Epidermal melanocyte (primary cell): ENCODE measurements around the gene NAPB.
"Not testable (repeated sequence)": the region's sequence is repeated elsewhere in the genome, so short reads cannot be mapped to it uniquely, and the experiment has no call there.

Experiments
- DNase-seq: peaks from one replicate; pipeline ENCODE4 v3.0.0; 2011; ENCODE audit warnings: low spot score; ENCODE audit not compliant: insufficient read length

The NAPB gene

GRCh38 chr20:23349338-23350195, 71.7 kb downstream of the NAPB start:
- DNase-seq: peak; percentile 79

GRCh38 chr20:23348510-23348909, 72.8 kb downstream of the NAPB start:
- DNase-seq: not testable (repeated sequence)

GRCh38 chr20:23347791-23348190, 73.5 kb downstream of the NAPB start:
- no peak for DNase-seq

- DNase-seq: no peak
Observed at GRCh38 chr20:23346002-23346401, 75.3 kb downstream of the NAPB start.

GRCh38 chr20:23344336-23344735, 77.0 kb downstream of the NAPB start:
- DNase-seq: no peak

GRCh38 chr20:23343590-23343989, 77.7 kb downstream of the NAPB start:
- DNase-seq: no peak

- DNase-seq: no peak
Observed at GRCh38 chr20:23341073-23341472, 80.2 kb downstream of the NAPB start.

GRCh38 chr20:23340524-23340923, 80.8 kb downstream of the NAPB start:
- peak; percentile 77 for DNase-seq

GRCh38 chr20:23339986-23340385, 81.3 kb downstream of the NAPB start:
- no peak for DNase-seq

GRCh38 chr20:23337312-23337711, 84.0 kb downstream of the NAPB start:
- DNase-seq: no peak

GRCh38 chr20:23336476-23336875, 84.8 kb downstream of the NAPB start:
- DNase-seq: no peak

- no peak for DNase-seq
Observed at GRCh38 chr20:23335521-23335920, 85.8 kb downstream of the NAPB start.

- no peak for DNase-seq
Observed at GRCh38 chr20:23334111-23334510, 87.2 kb downstream of the NAPB start.

- no peak for DNase-seq
Observed at GRCh38 chr20:23332467-23332866, 88.8 kb downstream of the NAPB start.

- no peak for DNase-seq
Observed at GRCh38 chr20:23331450-23332350, 89.6 kb downstream of the NAPB start.

- DNase-seq: no peak
Observed at GRCh38 chr20:23327617-23328333, 93.5 kb downstream of the NAPB start.

- no peak for DNase-seq
Observed at GRCh38 chr20:23326774-23327173, 94.5 kb downstream of the NAPB start.

- no peak for DNase-seq
Observed at GRCh38 chr20:23325107-23325506, 96.2 kb downstream of the NAPB start.
